ENCODE results near the gene ZNF335. TPM values are rescaled to one million over a fixed set of nuclear protein-coding genes. Genes with fewer than 3 reads are reported as not detected.

The ZNF335 gene
- total and polyA plus RNA-seq, 2 of the 8 experiments (the other 6 are each of a cell fraction or from before 2014, with no cell fraction given) = 12.4 to 14.6 TPM

DNA sequence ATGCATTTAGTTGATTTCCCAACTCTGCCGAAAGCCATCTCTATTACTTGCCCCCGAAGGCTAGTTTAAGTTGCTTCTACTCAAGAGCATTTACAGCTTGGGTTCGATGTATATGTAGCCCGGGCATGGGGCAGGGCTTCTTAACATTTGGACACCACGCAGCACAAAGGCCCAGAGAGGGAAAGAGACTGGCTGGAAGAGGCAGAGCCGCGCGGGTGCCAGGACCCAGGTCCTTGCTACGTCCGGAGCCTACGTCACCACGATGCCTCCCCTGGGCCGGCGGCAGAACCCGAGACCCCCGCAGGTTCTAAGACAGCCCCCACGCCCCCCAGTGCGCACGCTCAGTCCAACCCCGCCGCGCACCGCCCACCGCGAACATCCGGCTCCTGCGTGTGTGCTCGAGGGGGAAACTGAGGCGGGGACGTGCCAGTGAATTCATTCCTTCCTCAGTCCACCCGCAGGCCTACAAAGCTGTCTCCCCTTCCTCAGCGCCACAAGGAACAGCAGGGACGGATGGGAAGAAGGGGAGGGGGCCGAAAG is 37.9 kb downstream of the ZNF335 start (continued):
- TF ChIP-seq, protein P1, sequence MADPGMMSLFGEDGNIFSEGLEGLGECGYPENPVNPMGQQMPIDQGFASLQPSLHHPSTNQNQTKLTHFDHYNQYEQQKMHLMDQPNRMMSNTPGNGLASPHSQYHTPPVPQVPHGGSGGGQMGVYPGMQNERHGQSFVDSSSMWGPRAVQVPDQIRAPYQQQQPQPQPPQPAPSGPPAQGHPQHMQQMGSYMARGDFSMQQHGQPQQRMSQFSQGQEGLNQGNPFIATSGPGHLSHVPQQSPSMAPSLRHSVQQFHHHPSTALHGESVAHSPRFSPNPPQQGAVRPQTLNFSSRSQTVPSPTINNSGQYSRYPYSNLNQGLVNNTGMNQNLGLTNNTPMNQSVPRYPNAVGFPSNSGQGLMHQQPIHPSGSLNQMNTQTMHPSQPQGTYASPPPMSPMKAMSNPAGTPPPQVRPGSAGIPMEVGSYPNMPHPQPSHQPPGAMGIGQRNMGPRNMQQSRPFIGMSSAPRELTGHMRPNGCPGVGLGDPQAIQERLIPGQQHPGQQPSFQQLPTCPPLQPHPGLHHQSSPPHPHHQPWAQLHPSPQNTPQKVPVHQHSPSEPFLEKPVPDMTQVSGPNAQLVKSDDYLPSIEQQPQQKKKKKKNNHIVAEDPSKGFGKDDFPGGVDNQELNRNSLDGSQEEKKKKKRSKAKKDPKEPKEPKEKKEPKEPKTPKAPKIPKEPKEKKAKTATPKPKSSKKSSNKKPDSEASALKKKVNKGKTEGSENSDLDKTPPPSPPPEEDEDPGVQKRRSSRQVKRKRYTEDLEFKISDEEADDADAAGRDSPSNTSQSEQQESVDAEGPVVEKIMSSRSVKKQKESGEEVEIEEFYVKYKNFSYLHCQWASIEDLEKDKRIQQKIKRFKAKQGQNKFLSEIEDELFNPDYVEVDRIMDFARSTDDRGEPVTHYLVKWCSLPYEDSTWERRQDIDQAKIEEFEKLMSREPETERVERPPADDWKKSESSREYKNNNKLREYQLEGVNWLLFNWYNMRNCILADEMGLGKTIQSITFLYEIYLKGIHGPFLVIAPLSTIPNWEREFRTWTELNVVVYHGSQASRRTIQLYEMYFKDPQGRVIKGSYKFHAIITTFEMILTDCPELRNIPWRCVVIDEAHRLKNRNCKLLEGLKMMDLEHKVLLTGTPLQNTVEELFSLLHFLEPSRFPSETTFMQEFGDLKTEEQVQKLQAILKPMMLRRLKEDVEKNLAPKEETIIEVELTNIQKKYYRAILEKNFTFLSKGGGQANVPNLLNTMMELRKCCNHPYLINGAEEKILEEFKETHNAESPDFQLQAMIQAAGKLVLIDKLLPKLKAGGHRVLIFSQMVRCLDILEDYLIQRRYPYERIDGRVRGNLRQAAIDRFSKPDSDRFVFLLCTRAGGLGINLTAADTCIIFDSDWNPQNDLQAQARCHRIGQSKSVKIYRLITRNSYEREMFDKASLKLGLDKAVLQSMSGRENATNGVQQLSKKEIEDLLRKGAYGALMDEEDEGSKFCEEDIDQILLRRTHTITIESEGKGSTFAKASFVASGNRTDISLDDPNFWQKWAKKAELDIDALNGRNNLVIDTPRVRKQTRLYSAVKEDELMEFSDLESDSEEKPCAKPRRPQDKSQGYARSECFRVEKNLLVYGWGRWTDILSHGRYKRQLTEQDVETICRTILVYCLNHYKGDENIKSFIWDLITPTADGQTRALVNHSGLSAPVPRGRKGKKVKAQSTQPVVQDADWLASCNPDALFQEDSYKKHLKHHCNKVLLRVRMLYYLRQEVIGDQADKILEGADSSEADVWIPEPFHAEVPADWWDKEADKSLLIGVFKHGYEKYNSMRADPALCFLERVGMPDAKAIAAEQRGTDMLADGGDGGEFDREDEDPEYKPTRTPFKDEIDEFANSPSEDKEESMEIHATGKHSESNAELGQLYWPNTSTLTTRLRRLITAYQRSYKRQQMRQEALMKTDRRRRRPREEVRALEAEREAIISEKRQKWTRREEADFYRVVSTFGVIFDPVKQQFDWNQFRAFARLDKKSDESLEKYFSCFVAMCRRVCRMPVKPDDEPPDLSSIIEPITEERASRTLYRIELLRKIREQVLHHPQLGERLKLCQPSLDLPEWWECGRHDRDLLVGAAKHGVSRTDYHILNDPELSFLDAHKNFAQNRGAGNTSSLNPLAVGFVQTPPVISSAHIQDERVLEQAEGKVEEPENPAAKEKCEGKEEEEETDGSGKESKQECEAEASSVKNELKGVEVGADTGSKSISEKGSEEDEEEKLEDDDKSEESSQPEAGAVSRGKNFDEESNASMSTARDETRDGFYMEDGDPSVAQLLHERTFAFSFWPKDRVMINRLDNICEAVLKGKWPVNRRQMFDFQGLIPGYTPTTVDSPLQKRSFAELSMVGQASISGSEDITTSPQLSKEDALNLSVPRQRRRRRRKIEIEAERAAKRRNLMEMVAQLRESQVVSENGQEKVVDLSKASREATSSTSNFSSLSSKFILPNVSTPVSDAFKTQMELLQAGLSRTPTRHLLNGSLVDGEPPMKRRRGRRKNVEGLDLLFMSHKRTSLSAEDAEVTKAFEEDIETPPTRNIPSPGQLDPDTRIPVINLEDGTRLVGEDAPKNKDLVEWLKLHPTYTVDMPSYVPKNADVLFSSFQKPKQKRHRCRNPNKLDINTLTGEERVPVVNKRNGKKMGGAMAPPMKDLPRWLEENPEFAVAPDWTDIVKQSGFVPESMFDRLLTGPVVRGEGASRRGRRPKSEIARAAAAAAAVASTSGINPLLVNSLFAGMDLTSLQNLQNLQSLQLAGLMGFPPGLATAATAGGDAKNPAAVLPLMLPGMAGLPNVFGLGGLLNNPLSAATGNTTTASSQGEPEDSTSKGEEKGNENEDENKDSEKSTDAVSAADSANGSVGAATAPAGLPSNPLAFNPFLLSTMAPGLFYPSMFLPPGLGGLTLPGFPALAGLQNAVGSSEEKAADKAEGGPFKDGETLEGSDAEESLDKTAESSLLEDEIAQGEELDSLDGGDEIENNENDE (IDR thresholded peaks at IDR 0.05; ENCODE audit: insufficient replicate concordance, low read length) = no peak
- no peak for TF ChIP-seq RNF2 (IDR thresholded peaks at IDR 0.05; ENCODE audit: borderline replicate concordance, low read depth, low read length, missing control alignments, poor library complexity, severe bottlenecking)
- no peak for TF ChIP-seq CHD1 (IDR thresholded peaks at IDR 0.05; ENCODE audit: low read depth, low read length)
- TF ChIP-seq CEBPB (IDR thresholded peaks at IDR 0.05; ENCODE audit: low read depth, low read length) = 0 out of 2 replicates have a peak, but pooled peaks have one; percentile 9
- TF ChIP-seq CREB1 (IDR thresholded peaks at IDR 0.05) = peak; percentile 65; the same call in 1 of the 2 replicates
- TF ChIP-seq KDM4A (IDR thresholded peaks at IDR 0.05; ENCODE audit: low read depth, low read length, severe bottlenecking) = no peak
- TF ChIP-seq MAFK (IDR thresholded peaks at IDR 0.05; ENCODE audit: low read depth, low read length) = no peak
- TF ChIP-seq POU5F1 (IDR thresholded peaks at IDR 0.05; ENCODE audit: low read depth, low read length) = no peak
- TF ChIP-seq, protein P2, sequence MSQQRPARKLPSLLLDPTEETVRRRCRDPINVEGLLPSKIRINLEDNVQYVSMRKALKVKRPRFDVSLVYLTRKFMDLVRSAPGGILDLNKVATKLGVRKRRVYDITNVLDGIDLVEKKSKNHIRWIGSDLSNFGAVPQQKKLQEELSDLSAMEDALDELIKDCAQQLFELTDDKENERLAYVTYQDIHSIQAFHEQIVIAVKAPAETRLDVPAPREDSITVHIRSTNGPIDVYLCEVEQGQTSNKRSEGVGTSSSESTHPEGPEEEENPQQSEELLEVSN (IDR thresholded peaks at IDR 0.05) = no peak
- TF ChIP-seq JUN (IDR thresholded peaks at IDR 0.05; ENCODE audit: low read depth, low read length) = no peak
- TF ChIP-seq KDM5A (IDR thresholded peaks at IDR 0.05; ENCODE audit: low read length) = no peak

Measured in H1 (cell line).